ENCODE measurements around the gene CFAP46. TPM values are rescaled to one million over a fixed set of nuclear protein-coding genes. Genes with fewer than 3 reads are reported as not detected.

The CFAP46 gene
- total RNA-seq, 1 donor from 2014 or later: 3.7 TPM

DNA sequence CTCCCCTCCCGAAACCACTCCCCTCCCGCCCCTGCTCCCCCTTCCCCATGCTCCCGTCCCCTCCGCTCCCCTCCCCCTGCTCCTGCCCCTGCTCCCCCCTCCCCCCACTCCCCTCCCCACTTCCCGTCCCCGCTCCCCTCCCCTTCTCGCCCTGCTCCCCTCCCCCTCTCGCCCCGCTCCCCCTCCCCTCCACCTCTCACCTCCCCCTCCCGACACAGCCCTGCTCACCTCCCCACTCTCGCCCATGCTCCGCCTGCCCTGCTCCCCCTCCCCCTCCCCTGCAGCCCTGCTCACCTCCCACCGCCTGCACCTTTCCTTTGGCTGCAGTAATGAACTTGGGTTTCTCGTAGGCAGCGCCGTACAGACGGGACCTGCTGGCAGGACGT is 106.5 kb downstream of the CFAP46 start:
- Mint-ChIP-seq H3K4me3 (no peak overlapping the region), H3K27ac (no peak overlapping the region), H3K36me3 (ENCODE audit: low read depth) (no peaks in the 10 kb centered on the region), H3K27me3 (peaks cover 6% of the 10 kb centered on the region), H3K4me1 (peaks cover 6% of the 10 kb centered on the region), H3K9me3 (no peaks in the 10 kb centered on the region)
- POLR2A ChIA-PET: no interaction called here
- intact Hi-C loops (cut with micrococcal nuclease): loop anchor here (10.0 kb wide), 1 partner anchor 309 kb away; no protein-coding TSS in a partner anchor
- TF ChIP-seq, protein P1, sequence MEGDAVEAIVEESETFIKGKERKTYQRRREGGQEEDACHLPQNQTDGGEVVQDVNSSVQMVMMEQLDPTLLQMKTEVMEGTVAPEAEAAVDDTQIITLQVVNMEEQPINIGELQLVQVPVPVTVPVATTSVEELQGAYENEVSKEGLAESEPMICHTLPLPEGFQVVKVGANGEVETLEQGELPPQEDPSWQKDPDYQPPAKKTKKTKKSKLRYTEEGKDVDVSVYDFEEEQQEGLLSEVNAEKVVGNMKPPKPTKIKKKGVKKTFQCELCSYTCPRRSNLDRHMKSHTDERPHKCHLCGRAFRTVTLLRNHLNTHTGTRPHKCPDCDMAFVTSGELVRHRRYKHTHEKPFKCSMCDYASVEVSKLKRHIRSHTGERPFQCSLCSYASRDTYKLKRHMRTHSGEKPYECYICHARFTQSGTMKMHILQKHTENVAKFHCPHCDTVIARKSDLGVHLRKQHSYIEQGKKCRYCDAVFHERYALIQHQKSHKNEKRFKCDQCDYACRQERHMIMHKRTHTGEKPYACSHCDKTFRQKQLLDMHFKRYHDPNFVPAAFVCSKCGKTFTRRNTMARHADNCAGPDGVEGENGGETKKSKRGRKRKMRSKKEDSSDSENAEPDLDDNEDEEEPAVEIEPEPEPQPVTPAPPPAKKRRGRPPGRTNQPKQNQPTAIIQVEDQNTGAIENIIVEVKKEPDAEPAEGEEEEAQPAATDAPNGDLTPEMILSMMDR (IDR thresholded peaks at IDR 0.05): no peak
- CTCF ChIA-PET: no interaction called here
- DNase-seq: no peak
- no peak for ATAC-seq (ENCODE audit: low read depth)

DNA sequence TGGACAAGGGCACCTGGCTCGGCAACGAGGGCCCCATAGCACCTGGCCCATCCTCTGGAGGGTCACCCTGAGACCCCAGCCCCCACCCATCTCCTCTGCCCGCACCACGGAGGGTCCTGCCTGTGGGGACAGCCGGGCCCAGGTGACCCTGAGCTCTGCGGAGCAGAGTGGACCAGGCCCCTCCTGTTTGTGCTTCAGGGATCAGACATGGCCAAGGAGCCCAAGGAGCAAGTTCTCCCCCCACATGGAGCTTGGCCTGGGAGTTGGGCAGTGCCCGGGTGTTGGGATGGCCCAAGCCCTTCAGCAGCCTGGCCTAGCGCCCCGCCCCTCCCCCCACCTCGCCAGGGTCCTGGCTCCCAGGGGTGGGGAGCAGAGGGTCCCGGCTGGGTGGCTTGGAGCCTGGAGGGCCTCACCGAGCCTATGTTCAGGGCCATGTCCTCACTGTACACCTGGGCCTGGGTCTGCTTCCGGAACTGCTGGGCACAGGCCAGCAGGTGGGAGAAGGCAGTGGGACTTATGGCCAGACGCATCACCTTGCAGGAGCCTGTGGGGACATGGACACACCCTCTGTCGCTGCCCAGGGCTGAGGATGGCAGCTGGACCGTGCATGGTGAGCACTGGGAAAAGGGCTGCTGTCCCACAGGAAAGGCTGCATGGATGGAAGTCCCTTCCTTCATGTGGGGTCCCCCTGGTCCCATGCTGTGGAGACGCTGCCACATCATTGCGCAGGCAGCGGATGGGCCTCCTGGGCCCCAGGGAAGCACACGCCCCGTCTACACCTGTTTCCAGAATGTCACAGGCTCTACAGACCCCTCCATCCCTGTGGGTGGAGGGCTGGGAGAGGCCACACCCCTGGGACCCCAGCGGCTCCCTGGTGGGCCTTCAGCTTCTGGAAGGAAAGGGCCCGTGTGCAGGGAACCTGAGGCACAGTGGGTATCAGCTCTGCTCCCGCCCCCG is 107.2 kb downstream of the CFAP46 start:
- TF ChIP-seq, protein P1 (IDR thresholded peaks at IDR 0.05): no peak
- Mint-ChIP-seq H3K9me3 (no peaks in the 10 kb centered on the region), H3K27me3 (peaks cover 6% of the 10 kb centered on the region), H3K27ac (no peak overlapping the region), H3K36me3 (ENCODE audit: low read depth) (no peaks in the 10 kb centered on the region), H3K4me1 (peaks cover 6% of the 10 kb centered on the region), H3K4me3 (no peak overlapping the region)
- intact Hi-C loops (cut with micrococcal nuclease): loop anchor here (10.0 kb wide), 1 partner anchor 310 kb away; no protein-coding TSS in a partner anchor
- ChIA-PET CTCF (no interaction called here), POLR2A (no interaction called here)
- ATAC-seq (ENCODE audit: low read depth): no peak
- no peak for DNase-seq

DNA sequence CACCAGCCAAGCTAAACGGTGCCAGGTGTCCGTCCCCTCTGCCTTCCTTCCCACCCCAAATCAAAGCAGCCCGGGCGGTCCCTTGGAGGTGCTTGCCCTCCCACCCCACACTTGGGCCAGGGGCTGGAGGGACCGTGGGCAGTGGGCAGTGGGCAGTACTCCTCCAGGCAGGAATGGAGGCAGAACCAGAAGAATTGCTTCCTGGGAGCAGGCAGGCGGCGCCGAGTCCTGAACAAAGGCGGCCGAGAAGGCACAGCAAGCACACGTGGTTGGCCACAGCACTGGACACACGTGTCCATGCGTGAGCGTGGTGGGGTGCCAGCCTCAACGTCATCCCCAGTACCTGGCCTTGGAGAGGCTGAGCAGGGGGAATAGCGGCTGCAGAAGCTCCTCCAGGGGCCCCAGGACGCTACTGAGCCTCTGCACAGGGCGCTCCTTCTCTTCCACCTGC is 108.0 kb downstream of the CFAP46 start:
- H3K4me1 Mint-ChIP-seq: peaks cover 6% of the 10 kb centered on the region
- no peaks in the 10 kb centered on the region for H3K36me3 Mint-ChIP-seq (ENCODE audit: low read depth)
- ChIA-PET POLR2A (no interaction called here), CTCF (no interaction called here)
- DNase-seq (no peak), ATAC-seq (ENCODE audit: low read depth) (no peak)
- H3K4me3 Mint-ChIP-seq: no peak overlapping the region
- no peak overlapping the region for H3K27ac Mint-ChIP-seq
- TF ChIP-seq, protein P1 (IDR thresholded peaks at IDR 0.05): no peak
- intact Hi-C loops (cut with micrococcal nuclease): loop anchor here (10.0 kb wide), 1 partner anchor 310 kb away; no protein-coding TSS in a partner anchor
- peaks cover 6% of the 10 kb centered on the region for H3K27me3 Mint-ChIP-seq
- no peaks in the 10 kb centered on the region for H3K9me3 Mint-ChIP-seq

DNA sequence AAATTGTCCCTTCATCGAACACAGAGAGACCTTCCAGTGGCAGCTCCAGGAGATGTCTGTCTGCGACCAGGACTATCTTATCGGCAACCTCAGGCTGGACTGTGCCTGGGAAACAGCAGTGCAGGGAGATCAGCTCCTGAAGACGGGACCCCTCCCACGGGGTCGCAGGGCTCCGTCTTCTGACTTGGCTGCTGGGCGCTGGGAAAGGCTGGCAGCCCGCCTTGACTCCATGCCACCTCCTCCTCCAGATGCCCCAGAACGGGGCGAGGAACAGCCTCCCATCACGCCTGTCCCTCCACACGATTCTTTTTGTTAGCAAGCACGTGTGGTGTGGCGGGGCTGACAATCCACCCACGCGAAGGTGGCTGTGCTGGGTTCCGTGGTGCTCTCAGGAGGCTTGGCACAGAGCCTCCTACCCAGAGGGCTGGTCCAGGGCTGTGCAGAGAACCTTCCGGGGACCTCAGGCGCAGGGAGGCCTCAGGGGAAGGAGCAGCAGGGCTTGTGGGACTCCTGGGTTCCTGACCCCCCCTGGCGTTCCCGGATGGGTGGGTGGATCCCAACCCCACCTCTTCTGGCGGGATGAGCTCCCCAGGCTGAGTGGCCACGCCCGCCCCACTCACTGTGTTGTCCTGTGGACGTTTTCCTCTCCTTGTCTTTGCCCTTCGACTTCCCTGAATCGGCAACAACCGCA is 108.8 kb downstream of the CFAP46 start:
- Mint-ChIP-seq H3K27ac (no peak overlapping the region), H3K27me3 (peaks cover 6% of the 10 kb centered on the region), H3K4me1 (peaks cover 6% of the 10 kb centered on the region), H3K9me3 (no peaks in the 10 kb centered on the region), H3K4me3 (no peak overlapping the region), H3K36me3 (ENCODE audit: low read depth) (no peaks in the 10 kb centered on the region)
- CTCF ChIA-PET: no interaction called here
- POLR2A ChIA-PET: no interaction called here
- intact Hi-C loops (cut with micrococcal nuclease): loop anchor here (10.0 kb wide), 1 partner anchor 311 kb away; no protein-coding TSS in a partner anchor
- ATAC-seq (ENCODE audit: low read depth) (no peak), DNase-seq (no peak)
- TF ChIP-seq, protein P1 (IDR thresholded peaks at IDR 0.05): no peak
